Endothelial cell (in vitro differentiated cells): Measurements from ENCODE around the gene PKLR. TPM values are rescaled to one million over a fixed set of nuclear protein-coding genes. Genes with fewer than 3 reads are reported as not detected.

ENCODE experiments used
- DNase-seq: peaks from one replicate; pipeline ENCODE4 v3.0.0; 2021; ENCODE audit warnings: low spot score
- H3K27ac Mint-ChIP-seq: one replicate; pipeline ENCODE4 v1.8.0; 2021; ENCODE audit warnings: mixed read lengths, inconsistent platforms; ENCODE audit not compliant: unreplicated experiment
- H3K27me3 Mint-ChIP-seq: one replicate; pipeline ENCODE4 v1.8.0; 2021; ENCODE audit warnings: mild to moderate bottlenecking, moderate library complexity, mixed read lengths, inconsistent platforms; ENCODE audit not compliant: unreplicated experiment
- H3K36me3 Mint-ChIP-seq: one replicate; pipeline ENCODE4 v1.8.0; 2021; ENCODE audit warnings: mild to moderate bottlenecking, low read depth, mixed read lengths, inconsistent platforms; ENCODE audit not compliant: unreplicated experiment
- H3K4me1 Mint-ChIP-seq: one replicate; pipeline ENCODE4 v1.8.0; 2021; ENCODE audit warnings: mild to moderate bottlenecking, mixed read lengths, inconsistent platforms; ENCODE audit not compliant: unreplicated experiment
- H3K4me3 Mint-ChIP-seq: one replicate; pipeline ENCODE4 v1.8.0; 2021; ENCODE audit warnings: mild to moderate bottlenecking, mixed read lengths, inconsistent platforms; ENCODE audit not compliant: unreplicated experiment
- H3K9me3 Mint-ChIP-seq: one replicate; pipeline ENCODE4 v1.8.0; 2021; ENCODE audit warnings: mixed read lengths, inconsistent platforms; ENCODE audit not compliant: unreplicated experiment
- total RNA-seq: library from RNA; stranded (reverse); fragmentation: NEBNext Ultra II Directional; extraction: Animal tissue kit (Norgen Biotek cat#: 25700); gene quantifications from one replicate; pipeline ENCODE4 v1.2.1, GENCODE V29; 2021; ENCODE audit not compliant: unreplicated experiment
- TF ChIP-seq, protein P1 (sequence below): fragments of 200-600 bp; sonication (generic); IDR thresholded peaks from one replicate; pipeline ENCODE4 v1.5.0; 2021; ENCODE audit warnings: antibody characterized with exemption; ENCODE audit not compliant: unreplicated experiment

The PKLR gene
- total RNA-seq, 1 donor from 2014 or later, result not detected

GRCh38 chr1:155308493-155309422 lies 7.5 kb upstream of the PKLR start, which contains the start of gene FDPS:
TSS of gene FDPS (plus strand) at chr1:155308866. CDS start at chr1:155309790, 924 bp downstream.
- TF ChIP-seq, protein P1, sequence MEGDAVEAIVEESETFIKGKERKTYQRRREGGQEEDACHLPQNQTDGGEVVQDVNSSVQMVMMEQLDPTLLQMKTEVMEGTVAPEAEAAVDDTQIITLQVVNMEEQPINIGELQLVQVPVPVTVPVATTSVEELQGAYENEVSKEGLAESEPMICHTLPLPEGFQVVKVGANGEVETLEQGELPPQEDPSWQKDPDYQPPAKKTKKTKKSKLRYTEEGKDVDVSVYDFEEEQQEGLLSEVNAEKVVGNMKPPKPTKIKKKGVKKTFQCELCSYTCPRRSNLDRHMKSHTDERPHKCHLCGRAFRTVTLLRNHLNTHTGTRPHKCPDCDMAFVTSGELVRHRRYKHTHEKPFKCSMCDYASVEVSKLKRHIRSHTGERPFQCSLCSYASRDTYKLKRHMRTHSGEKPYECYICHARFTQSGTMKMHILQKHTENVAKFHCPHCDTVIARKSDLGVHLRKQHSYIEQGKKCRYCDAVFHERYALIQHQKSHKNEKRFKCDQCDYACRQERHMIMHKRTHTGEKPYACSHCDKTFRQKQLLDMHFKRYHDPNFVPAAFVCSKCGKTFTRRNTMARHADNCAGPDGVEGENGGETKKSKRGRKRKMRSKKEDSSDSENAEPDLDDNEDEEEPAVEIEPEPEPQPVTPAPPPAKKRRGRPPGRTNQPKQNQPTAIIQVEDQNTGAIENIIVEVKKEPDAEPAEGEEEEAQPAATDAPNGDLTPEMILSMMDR, result no peak
- H3K4me3 Mint-ChIP-seq, result peak within 1 kb of the TSS; percentile 99
- H3K36me3 Mint-ChIP-seq, result peaks cover 29% of the 10 kb centered on the region
- peaks cover 45% of the 10 kb centered on the region for H3K4me1 Mint-ChIP-seq
- H3K27me3 Mint-ChIP-seq, result peaks cover 35% of the 10 kb centered on the region
- DNase-seq, result peak; percentile 91
- H3K27ac Mint-ChIP-seq, result peak within 1 kb of the TSS; percentile 100
- no peaks in the 10 kb centered on the region for H3K9me3 Mint-ChIP-seq

DNA sequence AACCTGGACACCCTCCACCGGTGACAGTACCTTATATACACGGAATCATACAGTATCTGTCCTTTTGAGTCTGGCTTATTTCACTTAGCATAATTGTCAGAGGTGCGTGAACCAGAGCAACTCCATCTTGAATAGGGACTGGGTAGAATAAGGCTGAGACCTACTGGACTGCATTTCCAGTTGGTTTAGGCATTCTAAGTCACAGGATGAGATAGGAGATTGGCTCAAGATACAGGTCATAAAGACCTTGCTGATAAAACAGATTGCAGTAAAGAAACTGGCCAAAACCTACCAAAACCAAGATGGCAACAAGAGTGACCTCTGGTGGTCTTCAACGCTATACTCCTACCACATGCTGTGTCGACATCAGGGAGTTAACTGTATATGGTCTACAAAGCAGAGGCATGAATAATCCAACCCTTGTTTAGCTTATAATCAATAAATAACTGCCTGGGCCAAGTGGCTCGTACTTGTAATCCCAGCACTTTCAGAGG lies 6.1 kb upstream of the PKLR start:
- Mint-ChIP-seq H3K27me3 (peaks cover 36% of the 10 kb centered on the region), H3K4me1 (peaks cover 33% of the 10 kb centered on the region), H3K27ac (peak overlapping the region; percentile 24), H3K4me3 (peak overlapping the region; percentile 73), H3K36me3 (peaks cover 19% of the 10 kb centered on the region), H3K9me3 (no peaks in the 10 kb centered on the region)
- TF ChIP-seq, protein P1, result peak; percentile 25
- no peak for DNase-seq

GRCh38 chr1:155305881-155306391 lies 4.7 kb upstream of the PKLR start:
- Mint-ChIP-seq H3K4me3 (no peak overlapping the region), H3K27ac (no peak overlapping the region)

GRCh38 chr1:155304558-155305063 lies 3.4 kb upstream of the PKLR start:
- Mint-ChIP-seq H3K27ac (peak overlapping the region; percentile 61), H3K27me3 (peaks cover 22% of the 10 kb centered on the region), H3K4me3 (no peak overlapping the region), H3K36me3 (peaks cover 7% of the 10 kb centered on the region), H3K4me1 (peaks cover 21% of the 10 kb centered on the region), H3K9me3 (no peaks in the 10 kb centered on the region)
- DNase-seq, result no peak
- TF ChIP-seq, protein P1, result no peak

More at GRCh38 chr1:155305881-155306391, 4.7 kb upstream of the PKLR start:
- Mint-ChIP-seq H3K9me3 (no peaks in the 10 kb centered on the region), H3K36me3 (peaks cover 18% of the 10 kb centered on the region), H3K27me3 (peaks cover 31% of the 10 kb centered on the region), H3K4me1 (peaks cover 28% of the 10 kb centered on the region)
- DNase-seq, result no peak
- TF ChIP-seq, protein P1, result no peak
